ENCODE data around the gene TDRD3.
A peak's percentile ranks its signal among the peaks of the same experiment; 100 is the strongest.
"Not testable (repeated sequence)": the region's sequence is repeated elsewhere in the genome, so short reads cannot be mapped to it uniquely, and the experiment has no call there.

Gene TDRD3

DNA sequence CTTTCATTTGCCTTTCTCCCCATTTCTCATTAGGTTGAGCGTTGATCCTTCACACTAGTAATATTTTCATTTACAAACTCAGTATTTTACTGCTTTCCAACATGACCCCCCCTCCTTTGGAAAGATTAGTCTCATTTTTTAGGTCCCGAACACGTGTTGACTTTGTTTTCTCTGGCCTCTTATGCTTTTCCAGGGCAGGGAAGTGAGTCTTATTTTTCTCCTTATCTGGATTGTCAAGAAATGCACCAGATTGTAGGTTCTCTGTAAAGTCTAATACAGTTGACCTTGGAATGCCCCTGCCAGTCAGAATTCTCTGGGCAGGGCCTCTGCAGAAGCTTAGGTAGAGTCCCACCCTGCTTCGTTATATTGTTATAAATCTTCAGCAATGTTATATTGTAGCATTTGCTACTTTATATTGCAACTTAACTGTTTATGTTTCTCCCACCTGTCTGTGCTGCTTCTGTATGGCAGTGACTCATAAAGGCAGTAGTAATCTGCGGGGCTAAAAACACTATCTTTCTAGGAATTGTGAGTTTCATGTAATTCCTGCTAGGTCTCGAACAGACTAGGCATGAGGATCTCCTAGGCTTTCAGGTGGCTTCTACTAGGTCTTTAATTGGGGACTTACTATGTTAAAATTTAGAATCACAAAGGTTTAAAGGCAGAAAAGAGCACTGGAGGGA is 2.0 kb downstream of the TDRD3 start:
- no peak for DNase-seq

DNA sequence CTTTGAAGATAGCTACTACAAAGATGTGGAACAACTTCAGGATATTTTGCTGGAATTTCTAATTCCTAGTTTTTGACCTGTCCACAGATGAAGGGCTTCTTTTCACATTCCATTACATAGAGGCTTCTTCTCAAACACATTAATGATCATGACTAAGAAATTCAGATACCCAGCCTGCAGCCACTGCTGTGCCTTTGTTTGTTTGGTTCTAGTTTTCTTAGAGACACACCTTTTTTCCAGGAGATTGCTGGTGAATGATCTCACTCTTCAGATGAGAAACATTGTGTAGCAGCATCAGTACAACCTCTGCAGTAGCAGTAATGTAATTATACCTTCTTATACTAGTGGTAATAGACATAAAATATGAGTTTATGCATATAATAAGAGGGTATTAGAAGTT is 5.0 kb downstream of the TDRD3 start:
- no peak for DNase-seq

DNA sequence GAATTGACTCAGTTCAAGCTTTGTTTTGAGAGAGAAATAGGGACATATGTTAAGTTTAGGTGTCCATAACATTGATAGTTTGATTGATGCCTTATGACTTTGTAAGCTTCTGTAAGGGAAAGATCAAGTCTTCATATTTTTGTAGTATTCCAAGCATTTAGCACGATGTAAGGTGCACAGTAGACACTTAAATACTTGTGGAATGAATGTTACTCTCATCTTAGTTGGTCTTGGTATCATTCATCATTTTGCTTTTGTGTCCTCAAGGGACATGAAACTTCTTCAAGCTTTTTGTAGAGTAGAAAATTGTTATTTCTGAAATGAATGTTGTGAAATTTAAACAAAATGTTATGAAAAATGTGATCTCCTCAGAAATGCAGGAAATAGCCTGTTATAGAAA is 10.1 kb downstream of the TDRD3 start:
- no peak for DNase-seq

DNA sequence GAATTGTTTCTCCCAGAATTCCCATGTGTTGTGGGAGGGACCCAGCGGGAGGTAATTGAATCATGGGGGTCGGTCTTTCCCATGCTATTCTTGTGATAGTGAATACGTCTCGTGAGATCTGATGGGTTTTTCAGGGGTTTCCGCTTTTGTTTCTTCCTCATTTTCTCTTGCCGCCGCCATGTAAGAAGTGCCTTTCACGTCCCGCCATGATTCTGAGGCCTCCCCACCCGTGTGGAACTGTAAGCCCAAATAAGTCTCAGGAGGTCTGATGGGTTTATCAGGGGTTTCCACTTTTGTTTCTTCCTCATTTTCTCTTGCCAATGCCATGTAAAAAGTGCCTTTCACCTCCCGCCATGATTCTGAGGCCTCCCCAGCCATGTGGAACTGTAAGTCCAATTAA is 10.8 kb downstream of the TDRD3 start:
- DNase-seq: not testable (repeated sequence)

- DNase-seq: not testable (repeated sequence)
Measured at GRCh38 chr13:60409574-60410292, 12.7 kb downstream of the TDRD3 start.

DNA sequence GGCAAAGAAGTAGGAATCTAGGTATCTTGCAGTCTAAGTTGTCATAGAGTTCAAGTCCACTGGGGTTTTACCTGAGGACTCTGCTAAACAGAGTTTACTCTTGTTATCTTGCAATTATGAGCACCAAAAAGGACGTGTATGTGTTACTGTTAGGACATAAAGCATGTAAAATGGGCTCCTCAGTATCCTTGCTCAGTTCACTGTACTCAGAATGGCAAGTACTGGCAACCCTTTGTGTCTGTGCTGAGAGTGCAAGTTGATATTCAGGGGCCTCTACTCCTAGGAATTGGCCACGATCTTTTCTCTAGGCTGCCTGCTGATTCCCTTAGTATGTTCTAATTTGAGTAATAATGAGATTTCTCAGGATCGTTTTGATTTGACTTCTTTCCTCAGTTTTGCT is 13.3 kb downstream of the TDRD3 start:
- no peak for DNase-seq

DNA sequence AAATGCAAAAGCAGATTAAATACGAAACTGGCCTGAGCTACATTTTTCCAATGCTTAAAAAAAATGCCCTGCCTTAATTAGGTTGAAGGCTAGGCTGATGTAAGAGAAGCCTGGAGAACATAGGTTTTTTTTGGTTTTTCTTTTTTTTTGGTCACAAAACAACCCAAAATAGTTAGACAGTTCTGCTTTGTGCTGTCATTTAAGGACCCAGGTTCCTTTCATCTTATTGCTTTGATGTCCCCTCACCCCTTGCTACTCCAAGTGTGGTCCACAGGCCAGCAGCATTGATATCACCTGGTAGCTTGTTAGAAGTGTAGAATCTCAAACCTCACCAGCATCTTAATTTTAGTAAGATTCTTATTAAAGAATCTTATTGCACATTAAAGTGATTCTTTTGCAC is 14.4 kb downstream of the TDRD3 start:
- DNase-seq: no peak

- no peak for DNase-seq
Measured at GRCh38 chr13:60411983-60412382, 15.0 kb downstream of the TDRD3 start.

GRCh38 chr13:60412909-60413616 is 16.0 kb downstream of the TDRD3 start:
- DNase-seq: no peak

GRCh38 chr13:60414177-60414576 is 17.2 kb downstream of the TDRD3 start:
- DNase-seq: no peak

DNA sequence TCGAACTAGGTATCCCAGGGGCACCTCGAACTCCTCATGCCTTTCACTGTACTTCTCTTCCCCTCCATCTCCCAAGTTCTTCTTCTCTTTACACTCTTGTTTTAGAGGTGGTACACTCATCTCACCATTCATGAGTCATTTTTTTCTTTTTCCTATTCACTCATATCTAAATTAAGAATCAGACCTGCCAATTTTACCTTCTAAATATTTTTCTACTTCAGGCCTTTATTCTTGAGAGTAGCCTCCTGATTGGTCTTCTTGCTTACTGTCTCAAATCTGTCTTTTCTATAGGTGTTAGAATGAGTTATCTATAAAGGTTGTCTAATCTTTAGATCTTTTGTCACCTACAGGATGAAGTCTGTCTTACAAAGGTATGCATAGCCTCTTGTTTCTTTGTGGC is 20.7 kb downstream of the TDRD3 start:
- no peak for DNase-seq

- no peak for DNase-seq
Measured at GRCh38 chr13:60418954-60419353, 21.9 kb downstream of the TDRD3 start.

GRCh38 chr13:60425332-60425731 is 28.3 kb downstream of the TDRD3 start:
- DNase-seq: no peak

- DNase-seq: no peak
Measured at GRCh38 chr13:60426075-60426474, 29.1 kb downstream of the TDRD3 start.

DNA sequence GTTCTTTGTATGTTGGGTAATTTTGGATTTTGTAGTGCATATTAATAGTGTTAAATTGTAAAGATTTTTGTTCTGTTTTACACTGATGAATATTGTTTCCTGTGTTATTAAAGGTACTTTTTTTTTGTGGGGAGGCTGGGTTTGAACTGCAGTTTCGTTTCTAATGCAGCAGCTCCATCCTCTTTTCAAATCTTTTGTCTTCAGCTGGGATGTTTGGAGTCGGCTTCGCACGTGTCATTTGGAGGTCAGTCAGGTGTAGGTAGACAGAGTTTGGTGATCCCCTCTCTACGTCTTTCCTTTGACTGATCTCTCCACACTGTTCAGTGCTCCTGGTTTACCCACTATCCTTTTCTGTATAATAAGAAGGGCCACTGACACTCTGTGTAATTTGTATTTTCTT is 30.3 kb downstream of the TDRD3 start:
- DNase-seq: no peak

DNA sequence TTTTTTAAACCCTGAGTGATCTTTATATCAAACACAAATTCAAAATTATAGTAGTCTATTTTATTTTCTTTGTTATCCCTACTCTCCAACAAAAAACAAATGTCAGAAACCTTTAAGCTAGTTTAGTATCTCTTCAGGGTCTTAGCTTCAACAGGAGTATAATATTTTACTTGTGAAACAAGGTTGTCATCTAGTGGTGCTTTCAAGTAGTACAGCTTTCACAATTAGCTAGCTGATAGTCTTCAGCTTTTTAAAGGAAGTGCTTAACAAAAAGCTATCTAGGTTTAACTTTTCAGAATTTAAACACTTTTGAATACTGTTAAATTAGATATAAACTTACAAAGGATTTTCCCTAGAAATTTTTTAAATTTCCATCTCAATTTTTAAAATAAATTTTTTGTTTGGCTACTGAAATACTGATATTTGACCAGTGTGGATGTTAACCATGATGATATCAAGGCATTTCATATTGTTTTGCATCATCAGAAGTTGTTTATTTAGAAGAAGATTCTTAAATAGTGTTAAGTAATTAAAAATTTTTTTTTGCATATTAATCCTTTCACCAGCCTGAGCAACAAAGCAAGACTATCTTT is 34.2 kb downstream of the TDRD3 start:
- DNase-seq: no peak

- no peak for DNase-seq
Measured at GRCh38 chr13:60433505-60433904, 36.5 kb downstream of the TDRD3 start.

- DNase-seq: no peak
Measured at GRCh38 chr13:60435762-60436374, 38.8 kb downstream of the TDRD3 start.

GRCh38 chr13:60439201-60439600 is 42.2 kb downstream of the TDRD3 start:
- no peak for DNase-seq

DNA sequence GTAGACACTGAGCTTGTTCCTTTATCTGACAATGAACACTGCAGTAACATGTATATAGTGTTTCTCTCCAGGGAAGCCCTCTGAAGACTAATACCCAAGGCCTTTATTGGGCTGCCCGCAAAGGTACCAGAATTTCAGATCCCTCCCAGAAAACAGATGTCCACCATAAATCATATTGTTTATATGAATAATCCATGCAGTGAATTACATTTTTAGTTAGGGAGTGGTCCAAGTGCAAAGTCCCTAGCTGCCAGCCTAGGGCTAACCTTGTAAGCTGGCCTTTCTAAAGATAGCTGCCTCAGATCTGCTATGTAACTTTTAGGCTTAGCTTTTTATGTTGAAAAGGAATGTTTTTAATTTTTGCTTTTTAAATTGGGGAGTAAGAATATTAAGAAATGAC is 44.7 kb downstream of the TDRD3 start:
- DNase-seq: no peak

- DNase-seq: peak; percentile 9
Measured at GRCh38 chr13:60448907-60449510, 52.0 kb downstream of the TDRD3 start.

DNA sequence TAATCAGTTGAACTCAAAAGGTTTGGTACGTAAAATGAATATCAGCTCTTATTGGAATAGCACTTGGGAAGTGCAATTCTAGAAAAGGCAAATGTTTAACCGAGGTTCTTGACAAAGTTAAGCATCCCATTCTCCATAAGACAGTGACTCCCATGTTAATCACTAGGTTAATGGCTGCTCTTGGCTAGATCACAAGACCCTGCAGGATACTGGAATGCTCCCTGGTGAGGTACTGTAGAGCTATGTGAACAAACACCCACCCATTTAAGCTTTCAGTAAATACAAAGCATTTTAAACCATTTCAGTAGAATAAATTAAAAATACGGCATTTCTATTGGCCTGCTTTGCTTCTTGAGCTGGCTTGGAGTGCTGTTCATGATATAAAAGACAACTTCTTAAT is 56.5 kb downstream of the TDRD3 start:
- no peak for DNase-seq

DNA sequence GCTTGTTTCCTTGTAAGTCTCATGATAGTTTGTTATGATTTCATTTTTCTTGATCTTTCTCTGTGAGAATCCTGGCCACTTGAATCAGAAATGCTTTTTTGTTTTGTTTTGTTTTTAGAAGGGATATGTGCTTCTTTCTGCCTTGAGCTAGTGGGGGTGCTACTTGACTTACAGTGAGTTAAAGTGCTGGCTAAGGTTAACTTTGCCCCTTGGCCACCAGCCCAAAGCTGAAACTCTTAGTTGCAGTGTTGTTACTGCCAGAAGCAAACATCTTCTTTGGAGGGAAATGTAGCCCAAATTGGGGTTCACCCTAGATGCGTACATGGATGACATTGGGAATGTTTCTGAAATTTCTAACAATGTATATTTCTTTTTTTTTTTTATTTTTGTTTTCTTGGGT is 57.4 kb downstream of the TDRD3 start:
- no peak for DNase-seq

Data from stimulated activated CD4-positive, alpha-beta T cell treated with anti-CD3 and anti-CD28 coated beads, Interleukin-4, amount 100 ng/mL, for 24 hours (primary cell).